Measurements from ENCODE around the gene TMEM222. TPM values are rescaled to one million over a fixed set of nuclear protein-coding genes. Genes with fewer than 3 reads are reported as not detected.
A peak's percentile ranks its signal among the peaks of the same experiment; 100 is the strongest.

Gene TMEM222
- polyA plus RNA-seq, 1 of the 3 experiments (the other 2 are of a cell fraction): 51.7 TPM

- Histone ChIP-seq H2AFZ (ENCODE audit: low read depth) (no peak overlapping the region), H3K79me2 (ENCODE audit: insufficient read depth) (peaks cover 33% of the 10 kb centered on the region), H3K27me3 (ENCODE audit: insufficient read depth) (no peaks in the 10 kb centered on the region), H3F3A (replicated peaks; ENCODE audit: insufficient read depth) (no peaks in the 10 kb centered on the region), H3K27ac (ENCODE audit: low read depth in 2 of 2, low read length in 1 of 2) (no peak overlapping the region), H3K9me2 (no peaks in the 10 kb centered on the region), H3K9me3 (no peaks in the 10 kb centered on the region), H3K4me1 (ENCODE audit: control insufficient read depth in 1 of 2, insufficient read depth in 2 of 2, low read depth in 1 of 2, low read length in 1 of 2) (no peaks in the 10 kb centered on the region), H3K36me3 (replicated peaks in 1 of 2; ENCODE audit: control insufficient read depth in 1 of 2, insufficient read depth in 2 of 2, low read length in 1 of 2) (peaks cover 4 to 66% of the 10 kb centered on the region in 2 experiments), H3K9ac (no peak overlapping the region), H3K4me3 (ENCODE audit: low read depth in 2 of 2, low read length in 1 of 2) (no peak overlapping the region; a peak in 1 of 4 replicates), H3K4me2 (no peak overlapping the region), H4K20me1 (ENCODE audit: insufficient read depth) (peaks cover 12% of the 10 kb centered on the region; the same call in 1 of the 2 replicates)
- CTCF ChIA-PET: interaction anchor here (0.7 to 7.4 kb wide), 38 partner anchors 9 to 289 kb away, joined by 3 to 85 read pairs (median 4); partner anchors contain the start of genes CD164L2, MAP3K6, SYTL1 and TMEM222
- WGBS (ENCODE audit: low lambda C conversion rate): 59% methylated on average over 5 of the region's 11 CpGs
- POLR2A ChIA-PET: no interaction called here
- TF ChIP-seq CHD2 (IDR thresholded peaks at IDR 0.05; ENCODE audit: low read length, partially characterized antibody): no peak
- TF ChIP-seq CTCF (IDR thresholded peaks at IDR 0.05): peak; percentile 85
- TF ChIP-seq GABPA (IDR thresholded peaks at IDR 0.05; ENCODE audit: low read depth): no peak
- peak; percentile 54 for TF ChIP-seq SMC3 (IDR thresholded peaks at IDR 0.05; ENCODE audit: low read depth, low read length)
- peak; percentile 48 for TF ChIP-seq RAD21 (IDR thresholded peaks at IDR 0.05; ENCODE audit: low read length)
- TF ChIP-seq USF1 (IDR thresholded peaks at IDR 0.05; ENCODE audit: borderline replicate concordance, low read depth): no peak
- peak; percentile 87 for DNase-seq
Observed at GRCh38 chr1:27332536-27333281, 10.7 kb downstream of the TMEM222 start.

GRCh38 chr1:27333717-27334279 is 11.8 kb downstream of the TMEM222 start:
- ChIA-PET POLR2A (no interaction called here), CTCF (interaction anchor here (0.7 to 7.4 kb wide), 18 partner anchors 8 to 290 kb away, joined by 3 to 85 read pairs (median 8); partner anchors contain the start of genes CD164L2, MAP3K6, SYTL1 and TMEM222)
- Histone ChIP-seq H3K9me3 (no peaks in the 10 kb centered on the region), H3K9me2 (no peaks in the 10 kb centered on the region), H3K4me1 (ENCODE audit: control insufficient read depth in 1 of 2, insufficient read depth in 2 of 2, low read depth in 1 of 2, low read length in 1 of 2) (no peaks in the 10 kb centered on the region), H3K79me2 (ENCODE audit: insufficient read depth) (peaks cover 22% of the 10 kb centered on the region), H3K4me2 (no peak overlapping the region), H2AFZ (ENCODE audit: low read depth) (no peak overlapping the region), H3K36me3 (replicated peaks in 1 of 2; ENCODE audit: control insufficient read depth in 1 of 2, insufficient read depth in 2 of 2, low read length in 1 of 2) (peaks cover 4 to 59% of the 10 kb centered on the region in 2 experiments), H3K9ac (no peak overlapping the region), H3K27me3 (ENCODE audit: insufficient read depth) (no peaks in the 10 kb centered on the region), H3K27ac (ENCODE audit: low read depth in 2 of 2, low read length in 1 of 2) (no peak overlapping the region), H3K4me3 (ENCODE audit: low read depth in 2 of 2, low read length in 1 of 2) (no peak overlapping the region), H4K20me1 (ENCODE audit: insufficient read depth) (0 out of 2 replicates have a peak, but pooled peaks cover under 1% of the 10 kb centered on the region), H3F3A (replicated peaks; ENCODE audit: insufficient read depth) (no peaks in the 10 kb centered on the region)
- DNase-seq: no peak
- WGBS (ENCODE audit: low lambda C conversion rate): 97% methylated on average over 6 of the region's 17 CpGs
- TF ChIP-seq RFX5 (IDR thresholded peaks at IDR 0.05; ENCODE audit: low read length) (no peak), REST (IDR thresholded peaks at IDR 0.05; ENCODE audit: low read depth, low read length) (no peak), MXI1 (IDR thresholded peaks at IDR 0.05; ENCODE audit: low read depth, low read length) (no peak), IRF3 (IDR thresholded peaks at IDR 0.05; ENCODE audit: low read depth, low read length) (no peak), FOXJ3 (CRISPR knock-in tag; IDR thresholded peaks at IDR 0.05) (no peak), TEAD4 (IDR thresholded peaks at IDR 0.05; ENCODE audit: borderline replicate concordance, insufficient read depth) (no peak), CTCF (IDR thresholded peaks at IDR 0.05) (no peak), SIN3A (IDR thresholded peaks at IDR 0.05; ENCODE audit: borderline replicate concordance, low read depth, low read length) (no peak), GABPA (IDR thresholded peaks at IDR 0.05; ENCODE audit: low read depth) (no peak)

All from SK-N-SH (cell line).